Hepatocyte (in vitro differentiated cells): ENCODE measurements around the gene TRMT13.

Experiments used
- EZH2 ChIP-seq: fragments of 200-600 bp; sonication (generic); IDR thresholded peaks from 2 replicates; pipeline ENCODE4 v1.6.1; 2016; ENCODE audit warnings: antibody characterized with exemption, mild to moderate bottlenecking, borderline replicate concordance
- EZH2phosphoT487 ChIP-seq: fragments of 200-600 bp; sonication (generic); IDR thresholded peaks from one replicate; pipeline ENCODE4 v1.6.1; 2018; ENCODE audit warnings: antibody characterized with exemption, mild to moderate bottlenecking, low read depth, moderate library complexity; ENCODE audit not compliant: unreplicated experiment, severe bottlenecking
- TF ChIP-seq, protein P1 (sequence below): fragments of 200-600 bp; sonication (generic); IDR thresholded peaks from 2 replicates; pipeline ENCODE4 v1.5.1; 2016; ENCODE audit warnings: antibody characterized with exemption, mild to moderate bottlenecking; ENCODE audit not compliant: poor library complexity

GRCh38 chr1:100162881-100163280, 29.9 kb downstream of the TRMT13 start:
- no peak for TF ChIP-seq EZH2
- TF ChIP-seq EZH2phosphoT487 = no peak
- TF ChIP-seq, protein P1, sequence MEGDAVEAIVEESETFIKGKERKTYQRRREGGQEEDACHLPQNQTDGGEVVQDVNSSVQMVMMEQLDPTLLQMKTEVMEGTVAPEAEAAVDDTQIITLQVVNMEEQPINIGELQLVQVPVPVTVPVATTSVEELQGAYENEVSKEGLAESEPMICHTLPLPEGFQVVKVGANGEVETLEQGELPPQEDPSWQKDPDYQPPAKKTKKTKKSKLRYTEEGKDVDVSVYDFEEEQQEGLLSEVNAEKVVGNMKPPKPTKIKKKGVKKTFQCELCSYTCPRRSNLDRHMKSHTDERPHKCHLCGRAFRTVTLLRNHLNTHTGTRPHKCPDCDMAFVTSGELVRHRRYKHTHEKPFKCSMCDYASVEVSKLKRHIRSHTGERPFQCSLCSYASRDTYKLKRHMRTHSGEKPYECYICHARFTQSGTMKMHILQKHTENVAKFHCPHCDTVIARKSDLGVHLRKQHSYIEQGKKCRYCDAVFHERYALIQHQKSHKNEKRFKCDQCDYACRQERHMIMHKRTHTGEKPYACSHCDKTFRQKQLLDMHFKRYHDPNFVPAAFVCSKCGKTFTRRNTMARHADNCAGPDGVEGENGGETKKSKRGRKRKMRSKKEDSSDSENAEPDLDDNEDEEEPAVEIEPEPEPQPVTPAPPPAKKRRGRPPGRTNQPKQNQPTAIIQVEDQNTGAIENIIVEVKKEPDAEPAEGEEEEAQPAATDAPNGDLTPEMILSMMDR = no peak
